Measurements from ENCODE around the gene ATAD3C.

GRCh38 chr1:1425753-1426495 lies 23.6 kb upstream of the ATAD3C start:
- TF ChIP-seq CTCF (IDR thresholded peaks at IDR 0.05) (no peak), POLR2A (IDR thresholded peaks at IDR 0.05) (no peak)

All from esophagus squamous epithelium (tissue), 4 donors.